Heart left ventricle (tissue), 16 donors: Measurements from ENCODE around the gene SLC9B2. TPM values are rescaled to one million over a fixed set of nuclear protein-coding genes. Genes with fewer than 3 reads are reported as not detected.

Source experiments
- ATAC-seq, 4 donors: fragments of 200-7000 bp; cut with Tn5 transposase; one replicate each; pipeline ENCODE4 v1.9.1; 2020 to 2022; ENCODE audit warnings: moderate library complexity in 4 of 4, mild to moderate bottlenecking in 3 of 4, moderate number of reproducible peaks in 1 of 4
- DNase-seq, 5 donors: peaks; one replicate each; pipeline ENCODE4 v3.0.0-alpha.2; 2020
- H3K27ac ChIP-seq, 12 donors: fragments of 200-600 bp; sonication (generic) in 4 of 12; one replicate each; pipeline versions ENCODE4 v1.5.0 to v1.8.0; 2016 to 2022; ENCODE audit warnings: mild to moderate bottlenecking in 2 of 12
- H3K27me3 ChIP-seq, 9 donors: fragments of 200-600 bp; sonication (generic) in 2 of 9; one replicate each; pipeline versions ENCODE4 v1.5.1 to v1.8.0; 2016 to 2022; ENCODE audit warnings: mild to moderate bottlenecking in 3 of 9
- H3K36me3 ChIP-seq, 9 donors: fragments of 200-600 bp; sonication (generic) in 2 of 9; one replicate each; pipeline versions ENCODE4 v1.5.0 to v1.8.0; 2018 to 2022; ENCODE audit warnings: mild to moderate bottlenecking in 2 of 9
- H3K4me1 ChIP-seq, 12 donors: fragments of 200-600 bp; sonication (generic) in 4 of 12; one replicate each; pipeline versions ENCODE4 v1.5.0 to v1.8.0; 2016 to 2022; ENCODE audit warnings: mild to moderate bottlenecking in 3 of 12
- H3K4me3 ChIP-seq, 12 donors: fragments of 200-600 bp; sonication (generic) in 4 of 12; one replicate each; pipeline versions ENCODE4 v1.5.0 to v1.8.0; 2017 to 2022; ENCODE audit warnings: mild to moderate bottlenecking in 9 of 12, moderate library complexity in 4 of 12
- H3K9me3 ChIP-seq, 12 donors: fragments of 200-600 bp; sonication (generic) in 4 of 12; one replicate each; pipeline versions ENCODE4 v1.5.0 to v1.8.0; 2016 to 2022; ENCODE audit warnings: mild to moderate bottlenecking in 1 of 12
- POLR2A ChIP-seq, 2 donors: fragments of 450-650 bp; IDR thresholded peaks; one replicate each; pipeline ENCODE4 v1.6.1; 2017; ENCODE audit warnings: antibody characterized with exemption in 2 of 2, mild to moderate bottlenecking in 2 of 2, moderate library complexity in 2 of 2
- WGBS, 4 donors: extraction: QIAGEN DNeasy Blood & Tissue Kit in 2 of 4; methylation state at CpG; one replicate each; pipeline versions ENCODE4 v1.1.5 to v1.1.7; 2013 to 2018; 5-methylcytosine and 5-hydroxymethylcytosine counted together
- intact Hi-C, 10 donors: fragments of 100-400 bp; cut with DNase I; formaldehyde crosslinking; loops; one replicate each; pipeline versions ENCODE4 v1.11.1 to v1.14.2; 2022
- polyA plus RNA-seq, 2 donors: library from polyadenylated mRNA; stranded (reverse); fragments of 200-250 nt; gene quantifications; one replicate each; pipeline ENCODE4 v1.2.3, GENCODE V29; 2013
- total RNA-seq, 9 donors: library from RNA; depleted of rRNA in 2 of 9; stranded (reverse); fragments of >200 nt in 2 of 9; fragmentation: NEBNext Ultra II Directional in 3 of 9; extraction: Animal tissue kit (Norgen Biotek cat#: 25700) in 3 of 9; gene quantifications; one replicate each; pipeline versions ENCODE4 v1.1.0 to v1.2.4, GENCODE V29; 2016 to 2023
- TF ChIP-seq, protein P1 (sequence below), 12 donors: fragments of 200-600 bp; sonication (generic) in 4 of 12; IDR thresholded peaks; one replicate each; pipeline versions ENCODE4 v1.5.0 to v1.8.0; 2018 to 2022; ENCODE audit warnings: antibody characterized with exemption in 12 of 12, mild to moderate bottlenecking in 5 of 12
- donor health status: ischemic (EF 13 %, LVEDD 7.1; RV severe dilation, severe dysfunction).
- donor health status: healthy with polysubstance abuse.
- donor health status: DM: no; HTN: yes; CAD: no.
- donor health status: DM: no; HTN: no; CAD: no.
- donor health status: ischemic (EF 25% LVEDD 6.9; RV normal size, moderate dysfunction).
- donor health status: ischemic (EF 25% LVEDD 5.7; RV mildly dilated, moderate dysfunction).
- donor health status: healthy.
- donor health status: DM: yes; HTN: yes; CAD: no.
- donor health status: ischemic (EF 35%, LVEDD 5.7; RV mildly dilated, moderate dysfunction).
- donor health status: nonischemic (EF 11% LVEDD 7.7; RV severe dilation, severe dysfunction).
- donor health status: DM: yes; HTN: yes; CAD: no.
- donor health status: PGD.
- donor health status: ischemic (EF 29% LVEDD 5.4; RV normal size, mild dysfunction).
- donor health status: nonischemic (EF 23%, LVEDD 6.1; RV moderate dilation, normal function).

SLC9B2 gene
- total and polyA plus RNA-seq, 11 donors, result 1.4 to 7.1 (median 4.6) TPM

DNA sequence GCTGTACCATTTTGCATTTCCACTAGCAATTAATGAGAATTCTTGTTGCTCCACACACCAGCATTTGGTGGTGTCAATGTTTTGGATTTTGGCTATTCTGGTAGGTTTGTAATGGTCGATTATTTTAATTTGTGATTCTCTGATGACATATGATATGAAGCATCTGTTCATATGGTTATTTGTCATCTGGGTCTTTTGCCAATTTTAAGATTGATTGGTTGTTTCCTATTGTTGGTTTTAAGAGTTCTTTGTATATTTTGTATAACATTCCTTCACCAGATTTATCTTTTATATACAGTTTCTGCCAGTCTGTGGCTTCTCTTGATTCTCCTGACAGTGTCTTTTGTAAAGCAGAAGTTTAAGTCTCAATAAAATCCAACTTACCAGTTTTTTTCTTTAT, 41.6 kb upstream of the SLC9B2 start:
- no peak for TF ChIP-seq POLR2A (IDR thresholded peaks at IDR 0.05)
- TF ChIP-seq, protein P1, sequence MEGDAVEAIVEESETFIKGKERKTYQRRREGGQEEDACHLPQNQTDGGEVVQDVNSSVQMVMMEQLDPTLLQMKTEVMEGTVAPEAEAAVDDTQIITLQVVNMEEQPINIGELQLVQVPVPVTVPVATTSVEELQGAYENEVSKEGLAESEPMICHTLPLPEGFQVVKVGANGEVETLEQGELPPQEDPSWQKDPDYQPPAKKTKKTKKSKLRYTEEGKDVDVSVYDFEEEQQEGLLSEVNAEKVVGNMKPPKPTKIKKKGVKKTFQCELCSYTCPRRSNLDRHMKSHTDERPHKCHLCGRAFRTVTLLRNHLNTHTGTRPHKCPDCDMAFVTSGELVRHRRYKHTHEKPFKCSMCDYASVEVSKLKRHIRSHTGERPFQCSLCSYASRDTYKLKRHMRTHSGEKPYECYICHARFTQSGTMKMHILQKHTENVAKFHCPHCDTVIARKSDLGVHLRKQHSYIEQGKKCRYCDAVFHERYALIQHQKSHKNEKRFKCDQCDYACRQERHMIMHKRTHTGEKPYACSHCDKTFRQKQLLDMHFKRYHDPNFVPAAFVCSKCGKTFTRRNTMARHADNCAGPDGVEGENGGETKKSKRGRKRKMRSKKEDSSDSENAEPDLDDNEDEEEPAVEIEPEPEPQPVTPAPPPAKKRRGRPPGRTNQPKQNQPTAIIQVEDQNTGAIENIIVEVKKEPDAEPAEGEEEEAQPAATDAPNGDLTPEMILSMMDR (IDR thresholded peaks at IDR 0.05), result no peak
- Histone ChIP-seq H3K4me1 (no peaks in the 10 kb centered on the region), H3K4me3 (no peak overlapping the region), H3K27ac (no peak overlapping the region), H3K27me3 (no peaks in the 10 kb centered on the region), H3K36me3 (no peaks in the 10 kb centered on the region), H3K9me3 (no peaks in the 10 kb centered on the region)
- DNase-seq (no peak), ATAC-seq (no peak)
- WGBS, 4 donors, result 92 to 97% (median 94%) methylated on average over 1 of the region's 1 CpG
- intact Hi-C loops, result no loop called here

DNA sequence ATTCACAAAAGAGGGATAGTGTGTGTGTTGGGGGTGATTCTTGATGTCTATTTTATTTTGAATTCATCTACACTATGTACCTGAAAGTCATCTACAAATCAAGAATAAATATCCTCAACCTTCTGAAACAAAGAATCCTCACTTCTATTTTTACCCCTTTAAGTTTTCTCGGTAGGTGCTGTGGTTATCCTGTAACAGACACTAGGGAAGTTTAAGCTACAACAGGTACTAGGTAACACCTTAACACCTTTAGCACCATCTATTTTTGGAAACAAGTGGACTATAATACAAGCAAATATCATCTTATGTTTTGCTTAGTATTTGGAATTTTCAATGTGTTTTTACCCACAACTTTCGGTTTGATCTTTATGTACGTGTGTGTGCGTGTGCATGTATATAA, 35.0 kb upstream of the SLC9B2 start:
- Histone ChIP-seq H3K4me3 (no peak overlapping the region), H3K4me1 (no peaks in the 10 kb centered on the region), H3K27me3 (no peaks in the 10 kb centered on the region), H3K9me3 (no peaks in the 10 kb centered on the region), H3K36me3 (no peaks in the 10 kb centered on the region), H3K27ac (no peak overlapping the region)
- no peak for DNase-seq
- TF ChIP-seq POLR2A (IDR thresholded peaks at IDR 0.05), result no peak
- TF ChIP-seq, protein P1 (IDR thresholded peaks at IDR 0.05), result no peak
- WGBS, 4 donors, result 88 to 96% (median 94%) methylated on average over 4 of the region's 4 CpGs
- ATAC-seq, result no peak
- intact Hi-C loops, result no loop called here

DNA sequence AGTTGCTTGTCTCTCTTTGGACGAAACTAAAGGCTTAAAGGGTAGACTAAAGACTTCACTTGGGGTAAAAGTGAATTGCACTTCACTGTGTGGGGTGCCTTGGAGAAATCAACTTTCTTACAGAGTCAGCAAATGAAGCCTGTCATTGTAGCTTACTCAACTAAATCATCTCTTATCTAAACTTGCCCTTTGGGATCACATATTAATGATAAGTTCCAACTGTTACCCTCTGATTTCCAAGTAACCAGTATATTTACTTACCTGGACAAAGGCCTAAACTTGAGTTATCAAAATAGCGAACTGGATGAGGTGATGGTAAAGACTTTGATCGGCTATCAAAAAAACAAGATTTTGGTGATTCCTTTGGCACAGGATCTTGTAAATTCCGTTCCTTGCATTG, 32.0 kb upstream of the SLC9B2 start:
- ATAC-seq, result no peak
- Histone ChIP-seq H3K9me3 (no peaks in the 10 kb centered on the region), H3K36me3 (no peaks in the 10 kb centered on the region), H3K27me3 (no peaks in the 10 kb centered on the region), H3K27ac (no peak overlapping the region), H3K4me3 (no peak overlapping the region), H3K4me1 (no peaks in the 10 kb centered on the region)
- TF ChIP-seq, protein P1 (IDR thresholded peaks at IDR 0.05), result no peak
- no peak for TF ChIP-seq POLR2A (IDR thresholded peaks at IDR 0.05)
- DNase-seq, result no peak
- 92 to 94% (median 94%) methylated on average over 4 of the region's 4 CpGs for WGBS, 4 donors
- intact Hi-C loops, result loop anchor here in 1 of 10 donors (10.0 kb wide), 1 partner anchor 674 kb away; no protein-coding TSS in a partner anchor

DNA sequence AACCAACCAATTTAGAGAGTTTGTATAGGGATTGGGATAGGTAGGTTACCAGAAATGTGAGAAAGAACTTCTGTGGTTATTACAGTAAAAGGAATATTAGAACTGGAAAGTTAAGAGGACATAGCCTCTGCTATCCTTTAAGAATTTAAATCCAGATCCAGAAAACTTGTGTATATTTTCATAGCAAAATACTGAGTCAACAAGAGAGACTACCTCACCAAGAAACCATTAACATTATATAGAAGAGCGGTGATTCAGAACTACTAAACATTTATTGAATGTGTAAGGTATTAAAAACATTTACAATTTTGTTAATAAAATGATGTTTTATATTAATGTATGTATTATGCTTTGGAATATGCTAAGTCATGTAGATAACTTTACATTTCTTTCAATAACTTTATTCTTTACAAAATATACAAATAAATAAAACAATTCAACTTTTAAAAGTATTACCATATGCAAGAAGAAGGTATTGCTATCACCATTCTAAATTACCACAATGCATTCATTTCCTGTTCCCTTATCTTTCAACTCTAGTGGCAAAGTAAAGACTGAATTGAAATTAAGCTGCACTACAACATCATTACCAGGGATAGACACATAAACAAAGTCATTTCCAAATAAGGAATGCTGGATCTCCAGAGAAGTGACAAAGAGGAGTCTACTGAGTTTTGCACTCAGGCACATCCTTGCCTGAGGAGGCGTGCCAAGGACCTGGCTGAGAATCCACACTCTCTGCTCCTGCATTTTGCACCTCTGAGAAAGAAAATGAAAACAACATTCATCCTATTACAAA, 29.2 kb upstream of the SLC9B2 start:
- intact Hi-C loops, result loop anchor here in 1 of 10 donors (10.0 kb wide), 1 partner anchor 671 kb away; no protein-coding TSS in a partner anchor
- H3K36me3 ChIP-seq, result no peaks in the 10 kb centered on the region
- H3K4me3 ChIP-seq, result no peak overlapping the region
- no peaks in the 10 kb centered on the region for H3K4me1 ChIP-seq
- no peaks in the 10 kb centered on the region for H3K27me3 ChIP-seq
- WGBS, 4 donors, result 93 to 97% (median 94%) methylated on average over 2 of the region's 2 CpGs
- DNase-seq (no peak), ATAC-seq (no peak)
- no peak overlapping the region for H3K27ac ChIP-seq
- no peaks in the 10 kb centered on the region for H3K9me3 ChIP-seq
- TF ChIP-seq, protein P1 (IDR thresholded peaks at IDR 0.05), result no peak
- TF ChIP-seq POLR2A (IDR thresholded peaks at IDR 0.05), result no peak
